Measurements from ENCODE around the gene RDH14. TPM values are rescaled to one million over a fixed set of nuclear protein-coding genes. Genes with fewer than 3 reads are reported as not detected.

The RDH14 gene
- total RNA-seq, 4 donors from 2014 or later = 14.9 to 21.3 (median 18.3) TPM

GRCh38 chr2:18551623-18552022 is 8.8 kb downstream of the RDH14 start:
- DNase-seq = no peak
- Histone ChIP-seq H3K4me3 (no peak overlapping the region), H3K9me3 (no peaks in the 10 kb centered on the region), H3K27me3 (no peaks in the 10 kb centered on the region), H3K4me1 (no peaks in the 10 kb centered on the region), H3K27ac (no peak overlapping the region), H3K36me3 (peaks cover 0 to 11% (median 0%) of the 10 kb centered on the region in 3 donors)
- TF ChIP-seq CTCF (IDR thresholded peaks at IDR 0.05) (no peak), POLR2A (IDR thresholded peaks at IDR 0.05) (no peak)

- TF ChIP-seq POLR2A (IDR thresholded peaks at IDR 0.05) = no peak
- no peak for TF ChIP-seq CTCF (IDR thresholded peaks at IDR 0.05)
- Histone ChIP-seq H3K36me3 (peaks cover 0 to 11% (median 0%) of the 10 kb centered on the region in 3 donors), H3K27ac (no peak overlapping the region), H3K27me3 (no peaks in the 10 kb centered on the region), H3K4me3 (no peak overlapping the region), H3K4me1 (no peaks in the 10 kb centered on the region), H3K9me3 (no peaks in the 10 kb centered on the region)
- DNase-seq = no peak
These were observed 9.3 kb downstream of the RDH14 start for GRCh38 chr2:18551169-18551568.

- Histone ChIP-seq H3K9me3 (no peaks in the 10 kb centered on the region), H3K27ac (no peak overlapping the region), H3K4me3 (no peak overlapping the region), H3K27me3 (no peaks in the 10 kb centered on the region), H3K36me3 (peaks cover 0 to 9% (median 0%) of the 10 kb centered on the region in 3 donors), H3K4me1 (no peaks in the 10 kb centered on the region)
- no peak for TF ChIP-seq POLR2A (IDR thresholded peaks at IDR 0.05)
- no peak for TF ChIP-seq CTCF (IDR thresholded peaks at IDR 0.05)
- no peak for DNase-seq
These were observed 10.0 kb downstream of the RDH14 start for GRCh38 chr2:18550433-18550832.

- Histone ChIP-seq H3K4me3 (no peak overlapping the region), H3K4me1 (no peaks in the 10 kb centered on the region), H3K9me3 (no peaks in the 10 kb centered on the region), H3K27ac (no peak overlapping the region), H3K27me3 (no peaks in the 10 kb centered on the region), H3K36me3 (no peaks in the 10 kb centered on the region)
- no peak for TF ChIP-seq POLR2A (IDR thresholded peaks at IDR 0.05)
- TF ChIP-seq CTCF (IDR thresholded peaks at IDR 0.05) = no peak
- no peak for DNase-seq
These were observed 11.4 kb downstream of the RDH14 start for GRCh38 chr2:18549083-18549482.

GRCh38 chr2:18548621-18549020 is 11.8 kb downstream of the RDH14 start:
- no peak overlapping the region for H3K27ac ChIP-seq
- no peaks in the 10 kb centered on the region for H3K9me3 ChIP-seq
- no peak for DNase-seq
- no peak for TF ChIP-seq POLR2A (IDR thresholded peaks at IDR 0.05)
- no peak for TF ChIP-seq CTCF (IDR thresholded peaks at IDR 0.05)
- no peaks in the 10 kb centered on the region for H3K27me3 ChIP-seq
- no peaks in the 10 kb centered on the region for H3K36me3 ChIP-seq
- H3K4me1 ChIP-seq = no peaks in the 10 kb centered on the region
- no peak overlapping the region for H3K4me3 ChIP-seq

- Histone ChIP-seq H3K36me3 (no peaks in the 10 kb centered on the region), H3K4me3 (no peak overlapping the region), H3K4me1 (no peaks in the 10 kb centered on the region), H3K27me3 (no peaks in the 10 kb centered on the region), H3K27ac (no peak overlapping the region), H3K9me3 (no peaks in the 10 kb centered on the region)
- DNase-seq = no peak
- TF ChIP-seq POLR2A (IDR thresholded peaks at IDR 0.05) (no peak), CTCF (IDR thresholded peaks at IDR 0.05) (no peak)
These were observed 13.9 kb downstream of the RDH14 start for GRCh38 chr2:18546567-18546966.
